K562 (cell line): ENCODE results near the gene SLC25A33. TPM values are rescaled to one million over a fixed set of nuclear protein-coding genes. Genes with fewer than 3 reads are reported as not detected.

Experiments used
- AFF1 ChIP-seq, 2 experiments: fragments of 450-650 bp; IDR thresholded peaks; 2 replicates each; pipeline ENCODE4 v1.6.1; 2018; ENCODE audit warnings: mild to moderate bottlenecking in 2 of 2, low read depth in 1 of 2; ENCODE audit not compliant: partially characterized antibody in 2 of 2
- CCAR2 ChIP-seq: fragments of 200-400 bp; formaldehyde crosslinking; IDR thresholded peaks from 2 replicates; pipeline ENCODE4 v1.6.1; 2017; ENCODE audit warnings: mild to moderate bottlenecking, low read depth, low read length
- EGR1 ChIP-seq: fragments of 450-650 bp; conservative IDR thresholded peaks from 2 replicates; pipeline ENCODE4 v1.6.1; 2017; ENCODE audit warnings: mild to moderate bottlenecking
- ETS2 ChIP-seq: IDR thresholded peaks from 2 replicates; pipeline ENCODE4 v1.6.1; 2016; ENCODE audit warnings: borderline replicate concordance, missing genetic modification characterization, mild to moderate bottlenecking, moderate library complexity, missing compliant biosample characterization; ENCODE audit not compliant: poor library complexity, severe bottlenecking
- ETV1 ChIP-seq: fragments of 450-650 bp; conservative IDR thresholded peaks from 2 replicates; pipeline ENCODE4 v1.6.1; 2016; ENCODE audit warnings: missing genetic modification characterization, control low read depth, low read depth, missing compliant biosample characterization
- FIP1L1 ChIP-seq: fragments of 200-400 bp; formaldehyde crosslinking; IDR thresholded peaks from 2 replicates; pipeline ENCODE4 v1.6.1; 2018; ENCODE audit warnings: mild to moderate bottlenecking, low read depth, low read length; ENCODE audit not compliant: poor library complexity, severe bottlenecking
- FOXJ3 ChIP-seq: sonication (generic); formaldehyde crosslinking; IDR thresholded peaks from 2 replicates; pipeline ENCODE4 v1.4.0; 2020; ENCODE audit warnings: mild to moderate bottlenecking, missing genetic modification reagents
- HCFC1 ChIP-seq: IDR thresholded peaks from 2 replicates; pipeline ENCODE4 v1.6.1; 2012; ENCODE audit warnings: low read depth, low read length, improper control_type of control experiment
- HIVEP1 ChIP-seq: fragments of 250-450 bp; sonication (Bioruptor Pico); IDR thresholded peaks from 2 replicates; pipeline ENCODE4 v1.4.0; 2020; ENCODE audit warnings: mild to moderate bottlenecking
- HNRNPL ChIP-seq: fragments of 200-400 bp; formaldehyde crosslinking; IDR thresholded peaks from 2 replicates; pipeline ENCODE4 v1.6.1; 2017; ENCODE audit warnings: low read depth, mild to moderate bottlenecking, low read length
- MED1 ChIP-seq: sonication (generic); formaldehyde crosslinking; IDR thresholded peaks from 2 replicates; pipeline ENCODE4 v1.8.1; 2023; ENCODE audit warnings: missing genetic modification reagents, borderline replicate concordance
- MITF ChIP-seq: IDR thresholded peaks from 2 replicates; pipeline ENCODE4 v1.6.1; 2014; ENCODE audit warnings: antibody characterized with exemption
- NUFIP1 ChIP-seq: fragments of 450-650 bp; IDR thresholded peaks from 2 replicates; pipeline ENCODE4 v1.6.1; 2018; ENCODE audit not compliant: partially characterized antibody
- POLR2AphosphoS2 ChIP-seq: IDR thresholded peaks from 2 replicates; pipeline ENCODE4 v1.6.1; 2012; ENCODE audit warnings: low read length, improper control_type of control experiment
- SMARCA5 ChIP-seq: fragments of 450-650 bp; IDR thresholded peaks from 2 replicates; pipeline ENCODE4 v1.6.1; 2016
- STAT5A ChIP-seq: IDR thresholded peaks from 2 replicates; pipeline ENCODE4 v1.6.1; 2012; ENCODE audit warnings: low read length, inconsistent platforms, borderline replicate concordance
- TCF7L2 ChIP-seq: fragments of 150-350 bp; IDR thresholded peaks from 2 replicates; pipeline ENCODE4 v1.6.1; 2016; ENCODE audit warnings: low read depth, mild to moderate bottlenecking, low read length, moderate library complexity
- TCFL5 ChIP-seq: fragments of 250-450 bp; sonication (Bioruptor Pico); conservative IDR thresholded peaks from 2 replicates; pipeline ENCODE4 v1.6.1; 2021; ENCODE audit warnings: mild to moderate bottlenecking, moderate library complexity, matching md5 sums
- VEZF1 ChIP-seq: fragments of 200-800 bp; sonication (Bioruptor generic); IDR thresholded peaks from 2 replicates; pipeline ENCODE4 v1.6.1; 2017; ENCODE audit warnings: missing genetic modification characterization, missing compliant biosample characterization
- ZNF584 ChIP-seq: fragments of 200-800 bp; sonication (Bioruptor generic); IDR thresholded peaks from 2 replicates; pipeline ENCODE4 v1.6.1; 2016; ENCODE audit warnings: low read depth, mild to moderate bottlenecking, missing genetic modification characterization, missing compliant biosample characterization
- ZSCAN32 ChIP-seq: fragments of 450-650 bp; formaldehyde crosslinking; IDR thresholded peaks from 2 replicates; pipeline ENCODE4 v1.4.0; 2020; ENCODE audit warnings: mild to moderate bottlenecking, moderate library complexity
- polyA plus RNA-seq, 8 experiments: library from polyadenylated mRNA; depleted of rRNA in 4 of 8; stranded (reverse) in 5 of 8; unstranded in 3 of 8; fragments of >200 nt; fragmentation: Nextera tagmentation in 2 of 8; fragmentation: Illumina TruSeq in 1 of 8; extraction: Ambion mirVana in 2 of 8; extraction: Trizol in 1 of 8; gene quantifications; 2 replicates each; pipeline versions ENCODE4 v1.2.1 to v1.2.3, GENCODE V29; 2011 to 2014; ENCODE audit warnings: inconsistent platforms in 1 of 8, missing spikeins in 1 of 8
- total RNA-seq, 7 experiments: library from RNA; depleted of rRNA in 6 of 7; stranded (reverse); fragments of >200 nt in 6 of 7; fragmentation: Illumina TruSeq in 2 of 7; extraction: Trizol in 2 of 7; gene quantifications; 2 replicates each; pipeline versions ENCODE4 v1.2.1 to v1.2.3, GENCODE V29; 2011 to 2021; ENCODE audit warnings: low replicate concordance in 1 of 7
- TF ChIP-seq, protein P1 (sequence below): IDR thresholded peaks from 2 replicates; pipeline ENCODE4 v1.6.1; 2011; ENCODE audit not compliant: insufficient read length; ENCODE audit errors: extremely low read depth

Gene SLC25A33
- total and polyA plus RNA-seq, 9 of the 15 experiments (the other 6 are each of a cell fraction or from before 2014, with no cell fraction given), result 3.2 to 23.5 (median 17.5) TPM

- TF ChIP-seq AFF1 (IDR thresholded peaks at IDR 0.05; ENCODE audit: low read depth in 1 of 2, partially characterized antibody in 2 of 2), result no peak
- TF ChIP-seq VEZF1 (CRISPR knock-in tag), result peak; percentile 92
- peak; percentile 50 for TF ChIP-seq EGR1
- TF ChIP-seq FIP1L1, result no peak
- TF ChIP-seq NUFIP1, result no peak
- no peak for TF ChIP-seq ETS2 (tag)
- no peak for TF ChIP-seq TCF7L2
- no peak for TF ChIP-seq MITF
- no peak for TF ChIP-seq ZSCAN32 (CRISPR knock-in tag)
- TF ChIP-seq CCAR2, result no peak
- TF ChIP-seq ZNF584 (CRISPR knock-in tag), result no peak
- peak; percentile 99 for TF ChIP-seq SMARCA5
- TF ChIP-seq MED1 (CRISPR knock-in tag), result no peak
- TF ChIP-seq HIVEP1 (CRISPR knock-in tag), result no peak
- TF ChIP-seq HCFC1, result no peak
- TF ChIP-seq, protein P1, sequence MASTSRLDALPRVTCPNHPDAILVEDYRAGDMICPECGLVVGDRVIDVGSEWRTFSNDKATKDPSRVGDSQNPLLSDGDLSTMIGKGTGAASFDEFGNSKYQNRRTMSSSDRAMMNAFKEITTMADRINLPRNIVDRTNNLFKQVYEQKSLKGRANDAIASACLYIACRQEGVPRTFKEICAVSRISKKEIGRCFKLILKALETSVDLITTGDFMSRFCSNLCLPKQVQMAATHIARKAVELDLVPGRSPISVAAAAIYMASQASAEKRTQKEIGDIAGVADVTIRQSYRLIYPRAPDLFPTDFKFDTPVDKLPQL, result no peak
- TF ChIP-seq HNRNPL, result no peak
- no peak for TF ChIP-seq FOXJ3 (CRISPR knock-in tag)
- TF ChIP-seq TCFL5, result no peak
- no peak for TF ChIP-seq POLR2AphosphoS2
- no peak for TF ChIP-seq ETV1
- no peak for TF ChIP-seq STAT5A
These were observed 90.4 kb downstream of the SLC25A33 start (continued) for GRCh38 chr1:9629445-9630201.
